ENCODE data around the gene PRAC1.

Gene PRAC1

GRCh38 chr17:48692049-48692448 lies 30.3 kb downstream of the PRAC1 start:
- no peak for DNase-seq

DNA sequence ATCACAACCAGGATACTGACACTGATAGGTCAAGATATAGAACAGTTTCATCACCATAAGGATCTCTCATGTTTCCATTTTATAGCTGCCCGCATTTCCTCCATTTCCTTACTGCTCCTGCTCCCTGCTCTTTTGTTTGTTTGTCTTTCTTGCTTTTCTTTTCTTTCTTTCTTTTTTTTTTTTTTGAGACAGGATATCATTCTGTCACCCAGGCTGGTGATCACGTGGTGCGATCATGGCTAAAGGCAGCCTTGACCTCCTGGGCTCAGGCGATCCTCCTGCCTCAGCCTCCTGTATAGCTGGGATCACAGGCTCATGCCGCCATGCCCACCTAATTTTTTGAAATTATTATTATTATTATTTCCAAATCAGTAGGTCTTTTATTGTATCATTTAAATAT lies 31.7 kb downstream of the PRAC1 start:
- no peak for DNase-seq

DNA sequence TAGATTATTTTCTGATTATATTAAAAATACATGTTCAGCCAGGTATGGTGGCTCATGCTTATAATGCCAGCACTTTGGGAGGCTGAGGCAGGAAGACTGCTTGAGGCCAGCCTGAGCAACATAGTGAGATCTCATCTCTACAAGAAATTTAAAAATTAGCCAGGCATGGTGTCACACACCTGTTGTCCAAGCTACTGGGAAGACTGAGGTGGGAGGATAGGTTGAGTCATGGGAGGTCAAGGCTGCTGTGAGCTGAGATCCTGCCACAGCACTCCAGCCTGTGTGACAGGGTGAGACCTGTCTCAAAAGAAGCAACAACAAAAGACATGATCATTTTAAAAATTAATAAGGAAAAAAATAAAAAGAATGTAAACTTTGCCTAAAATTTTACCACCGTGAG lies 40.7 kb downstream of the PRAC1 start:
- DNase-seq = no peak

- no peak for DNase-seq
Measured at GRCh38 chr17:48679385-48680096, 42.8 kb downstream of the PRAC1 start.

DNA sequence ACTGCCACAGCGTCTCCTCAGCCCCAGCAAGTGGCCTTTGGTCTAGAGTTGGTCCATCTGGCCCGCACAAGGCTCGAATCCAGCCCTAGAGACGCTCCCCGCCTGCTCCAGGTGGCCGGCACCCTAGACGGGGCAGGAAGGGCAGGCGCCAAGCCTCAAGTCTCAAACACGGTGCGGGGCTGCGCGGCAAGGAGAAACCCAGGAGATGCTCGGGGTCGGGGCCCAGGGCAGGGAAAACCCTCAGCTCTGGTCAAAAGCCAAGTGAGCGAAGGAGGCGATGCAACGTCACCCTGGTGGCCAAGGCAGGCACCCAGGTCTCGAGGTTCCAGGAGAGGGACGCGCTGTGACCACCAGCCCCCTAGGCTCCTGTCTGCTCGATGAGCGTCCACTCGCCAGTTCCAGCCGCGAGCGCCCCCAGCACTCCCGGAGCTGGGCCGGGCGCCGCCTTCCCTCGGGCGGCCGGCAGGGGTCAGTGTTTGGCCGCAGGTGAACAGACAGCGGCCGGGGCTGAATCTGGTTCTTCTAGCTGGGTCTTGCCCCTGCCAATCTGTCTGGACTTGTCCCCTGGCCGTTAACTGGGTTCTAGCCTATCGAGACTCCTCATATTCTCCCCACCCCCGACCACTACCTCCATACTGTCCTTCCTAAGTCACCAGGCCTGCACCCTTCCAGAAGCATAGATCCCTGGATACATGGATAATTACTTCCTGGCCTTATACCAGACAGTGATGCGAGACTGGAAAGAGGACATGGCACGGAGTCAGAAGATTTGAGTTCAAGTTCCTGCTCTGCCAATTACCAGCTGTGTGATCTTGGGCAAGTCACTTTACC lies 44.0 kb downstream of the PRAC1 start:
- peak; percentile 34 for DNase-seq

DNA sequence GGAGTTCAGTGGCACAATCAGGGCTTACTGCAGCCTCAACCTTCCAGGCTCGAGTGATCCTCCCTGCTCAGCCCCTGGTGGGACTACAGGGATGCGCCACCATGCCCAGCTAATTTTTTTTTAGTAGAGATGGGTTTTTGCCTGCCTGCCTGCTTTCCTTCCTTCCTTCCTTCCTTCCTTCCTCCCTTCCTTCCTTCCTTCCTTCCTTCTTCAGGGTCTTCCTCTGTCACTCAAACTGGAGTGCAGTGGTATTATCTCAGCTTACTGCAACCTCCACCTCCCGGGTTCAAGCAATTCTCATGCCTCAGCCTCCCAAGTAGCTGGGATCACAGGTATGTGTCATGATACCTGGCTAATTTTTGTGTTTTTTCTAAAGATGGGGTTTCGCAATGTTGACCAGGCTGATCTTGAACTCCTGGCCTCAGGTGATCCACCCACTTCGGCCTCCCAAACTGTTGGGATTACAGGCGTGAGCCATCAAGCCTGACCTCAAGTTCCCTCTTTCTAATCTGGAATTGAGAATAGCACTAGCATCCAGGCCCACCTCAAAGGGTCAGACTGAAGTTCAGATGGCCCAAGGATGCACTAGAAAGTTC lies 45.3 kb downstream of the PRAC1 start:
- no peak for DNase-seq

GRCh38 chr17:48672340-48672739 lies 50.0 kb downstream of the PRAC1 start:
- no peak for DNase-seq

All from NK-92 treated with Interleukin-12 subunit alpha and Interleukin-12 subunit beta, amount 100 ng/mL, for 24 hours (cell line).